Endodermal cell (in vitro differentiated cells): Measurements from ENCODE around the gene BTBD19. TPM values are rescaled to one million over a fixed set of nuclear protein-coding genes. Genes with fewer than 3 reads are reported as not detected.
A peak's percentile ranks its signal among the peaks of the same experiment; 100 is the strongest.

Experiments
- DNase-seq: peaks from one replicate; pipeline ENCODE4 v3.0.0-alpha.2; 2017
- H3K27ac ChIP-seq: 2 replicates; pipeline ENCODE4 v1.5.1; 2013; ENCODE audit warnings: mild to moderate bottlenecking, low read depth, low read length, moderate library complexity
- H3K27me3 ChIP-seq: 2 replicates; pipeline ENCODE4 v1.6.1; 2013; ENCODE audit warnings: mild to moderate bottlenecking, low read length, moderate library complexity; ENCODE audit not compliant: insufficient read depth, control insufficient read depth, poor library complexity, severe bottlenecking
- H3K36me3 ChIP-seq: 2 replicates; pipeline ENCODE4 v1.7.0; 2013; ENCODE audit warnings: mild to moderate bottlenecking, low read length, moderate library complexity; ENCODE audit not compliant: control insufficient read depth, insufficient read depth
- H3K4me1 ChIP-seq: one replicate; pipeline ENCODE4 v1.7.0; 2013; ENCODE audit warnings: low read length; ENCODE audit not compliant: control insufficient read depth, insufficient read depth
- H3K4me3 ChIP-seq: 2 replicates; pipeline ENCODE4 v1.5.1; 2013; ENCODE audit warnings: mild to moderate bottlenecking, low read length, moderate library complexity
- H3K9ac ChIP-seq: 2 replicates; pipeline ENCODE4 v1.6.1; 2013; ENCODE audit warnings: mild to moderate bottlenecking, low read length, moderate library complexity; ENCODE audit not compliant: poor library complexity, severe bottlenecking; ENCODE audit errors: extremely low read depth
- H3K9me3 ChIP-seq: 2 replicates; pipeline ENCODE4 v1.6.1; 2013; ENCODE audit warnings: mild to moderate bottlenecking, low read length, moderate library complexity; ENCODE audit not compliant: control insufficient read depth
- H3K27ac Mint-ChIP-seq: 2 replicates; pipeline ENCODE4 v1.8.0; 2020; ENCODE audit warnings: mixed read lengths
- H3K27me3 Mint-ChIP-seq: 2 replicates; pipeline ENCODE4 v1.8.0; 2021; ENCODE audit warnings: mild to moderate bottlenecking, mixed read lengths; ENCODE audit not compliant: insufficient read depth
- H3K36me3 Mint-ChIP-seq: 2 replicates; pipeline ENCODE4 v1.8.0; 2020; ENCODE audit warnings: low read depth, mixed read lengths
- H3K4me1 Mint-ChIP-seq: 2 replicates; pipeline ENCODE4 v1.8.0; 2020; ENCODE audit warnings: mixed read lengths
- H3K4me3 Mint-ChIP-seq: 2 replicates; pipeline ENCODE4 v1.8.0; 2020; ENCODE audit warnings: mild to moderate bottlenecking, moderate library complexity, mixed read lengths
- H3K9me3 Mint-ChIP-seq: 2 replicates; pipeline ENCODE4 v1.8.0; 2020; ENCODE audit warnings: mild to moderate bottlenecking, mixed read lengths
- CTCF ChIP-seq: fragments of 200-600 bp; sonication (generic); conservative IDR thresholded peaks from 2 replicates; pipeline ENCODE4 v1.5.0; 2021; ENCODE audit warnings: antibody characterized with exemption, mild to moderate bottlenecking
- WGBS, 2 experiments: methylation state at CpG; one replicate each; pipeline versions ENCODE4 v1.1.5 to v1.1.7; 2013; ENCODE audit warnings: missing lambda C conversion rate in 2 of 2, mixed read lengths in 1 of 2; ENCODE audit not compliant: insufficient coverage in 1 of 2, insufficient read length in 1 of 2; 5-methylcytosine and 5-hydroxymethylcytosine counted together
- total RNA-seq, 2 donors: library from RNA; stranded (reverse); fragmentation: NEBNext Ultra II Directional in 1 of 2; extraction: Animal tissue kit (Norgen Biotek cat#: 25700) in 1 of 2; gene quantifications; 2 replicates in 1 of 2; 3 replicates in 1 of 2; pipeline ENCODE4 v1.2.1, GENCODE V29; 2021

Gene BTBD19
- total RNA-seq, 2 donors from 2014 or later: 7.4 to 7.9 TPM

GRCh38 chr1:44780583-44781121, 27.7 kb upstream of the BTBD19 start:
- Mint-ChIP-seq H3K36me3 (peaks cover 57% of the 10 kb centered on the region), H3K9me3 (no peaks in the 10 kb centered on the region), H3K27ac (no peak overlapping the region), H3K4me3 (no peak overlapping the region), H3K4me1 (peaks cover 16% of the 10 kb centered on the region), H3K27me3 (peaks cover 6% of the 10 kb centered on the region)
- Histone ChIP-seq H3K27me3 (peaks cover 11% of the 10 kb centered on the region), H3K27ac (no peak overlapping the region), H3K9me3 (no peaks in the 10 kb centered on the region), H3K9ac (no peak overlapping the region), H3K4me1 (no peaks in the 10 kb centered on the region), H3K36me3 (peaks cover 38% of the 10 kb centered on the region), H3K4me3 (no peak overlapping the region)
- WGBS, 2 experiments: 96 to 97% methylated on average over 10 to 14 of the region's 14 CpGs
- DNase-seq: no peak
- TF ChIP-seq CTCF: peak; percentile 19

- Histone ChIP-seq H3K27ac (no peak overlapping the region), H3K4me3 (peak overlapping the region; percentile 49), H3K27me3 (peaks cover 20% of the 10 kb centered on the region), H3K36me3 (peaks cover 10% of the 10 kb centered on the region), H3K4me1 (peaks cover 5% of the 10 kb centered on the region), H3K9me3 (no peaks in the 10 kb centered on the region), H3K9ac (peak overlapping the region; percentile 38)
- Mint-ChIP-seq H3K4me1 (peaks cover 9% of the 10 kb centered on the region), H3K4me3 (peak overlapping the region; percentile 50), H3K36me3 (peaks cover 28% of the 10 kb centered on the region), H3K27me3 (peaks cover 10% of the 10 kb centered on the region), H3K9me3 (no peaks in the 10 kb centered on the region), H3K27ac (peak overlapping the region; percentile 16)
- no peak for TF ChIP-seq CTCF
- DNase-seq: no peak
- 80 to 83% methylated on average over 7 to 8 of the region's 8 CpGs for WGBS, 2 experiments
These were observed 24.6 kb upstream of the BTBD19 start for GRCh38 chr1:44783697-44784093.

GRCh38 chr1:44784094-44785028, 24.0 kb upstream of the BTBD19 start:
- H3K4me3 Mint-ChIP-seq: peak overlapping the region; percentile 50
- 16 to 30% methylated on average over 16 to 71 of the region's 71 CpGs for WGBS, 2 experiments
- peaks cover 3% of the 10 kb centered on the region for H3K36me3 ChIP-seq
- peaks cover 20% of the 10 kb centered on the region for H3K27me3 ChIP-seq
- H3K27ac Mint-ChIP-seq: peak overlapping the region; percentile 16
- peaks cover 21% of the 10 kb centered on the region for H3K36me3 Mint-ChIP-seq
- peak; percentile 50 for TF ChIP-seq CTCF
- H3K9me3 ChIP-seq: no peaks in the 10 kb centered on the region
- H3K4me1 ChIP-seq: peaks cover 5% of the 10 kb centered on the region
- peak overlapping the region; percentile 49 for H3K4me3 ChIP-seq
- H3K4me1 Mint-ChIP-seq: peaks cover 9% of the 10 kb centered on the region
- peak; percentile 85 for DNase-seq
- H3K27me3 Mint-ChIP-seq: peaks cover 10% of the 10 kb centered on the region
- peak overlapping the region; percentile 38 for H3K9ac ChIP-seq
- H3K27ac ChIP-seq: no peak overlapping the region
- H3K9me3 Mint-ChIP-seq: no peaks in the 10 kb centered on the region
